Measurements from ENCODE around the gene NOTCH4.
"Not testable (repeated sequence)": the region's sequence is repeated elsewhere in the genome, so short reads cannot be mapped to it uniquely, and the experiment has no call there.

NOTCH4 gene

DNA sequence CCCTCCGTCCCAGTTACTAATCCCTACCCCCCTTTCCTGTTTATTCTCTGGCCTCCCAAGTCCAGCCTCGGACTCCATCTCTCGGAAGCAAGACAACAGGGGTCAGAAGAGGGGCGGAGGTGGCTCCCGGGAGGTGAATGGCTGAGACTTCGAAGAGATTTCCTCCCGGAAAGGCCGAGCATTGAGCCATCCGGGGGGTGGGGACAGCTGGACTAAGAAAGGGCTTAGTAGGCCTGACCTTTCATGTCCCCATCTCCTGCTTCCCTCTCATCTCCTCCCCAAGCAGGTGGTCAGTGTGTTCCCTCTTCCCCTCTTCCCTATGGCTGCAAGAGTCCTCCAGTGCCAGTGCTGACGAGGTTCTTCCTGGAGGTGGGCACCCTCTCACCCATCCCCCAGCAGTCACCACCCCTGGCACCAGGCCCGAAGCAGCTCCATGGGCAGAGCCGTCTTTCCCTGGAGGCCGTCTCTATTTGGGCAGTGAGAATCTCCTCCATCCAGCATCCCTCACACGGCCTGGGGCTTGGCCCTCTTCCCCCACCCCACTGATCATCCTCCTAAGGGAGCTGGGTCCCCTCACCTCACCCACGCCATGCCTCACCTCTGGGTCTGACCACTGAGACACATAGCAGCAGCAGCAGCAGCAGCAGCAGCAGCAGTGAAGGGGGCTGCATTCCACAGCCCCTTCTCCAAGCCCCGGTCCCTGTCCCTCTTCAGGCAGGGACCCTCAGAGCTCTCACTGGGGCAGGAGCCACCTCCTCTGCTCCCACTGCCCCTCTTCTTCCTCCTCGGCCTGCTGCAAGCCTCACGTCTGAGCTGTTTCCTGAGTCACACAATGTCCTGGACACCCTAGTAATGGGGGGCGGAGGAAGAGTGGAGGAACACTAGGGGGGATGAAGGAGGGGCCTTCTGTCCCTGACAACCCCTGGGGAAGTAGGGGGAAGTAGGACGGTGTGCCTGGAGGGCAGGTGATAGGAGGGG lies at the start of gene NOTCH4:
TSS of gene NOTCH4 (minus strand) at position 810 of the 978 bp plus-strand sequence. CDS start at position 671, 139 bp downstream.
- DNase-seq (ENCODE audit: low read depth), result no peak
- no peak within 1 kb of the TSS for H3K4me3 ChIP-seq (ENCODE audit: low read depth, low read length)
- TF ChIP-seq, protein P1, sequence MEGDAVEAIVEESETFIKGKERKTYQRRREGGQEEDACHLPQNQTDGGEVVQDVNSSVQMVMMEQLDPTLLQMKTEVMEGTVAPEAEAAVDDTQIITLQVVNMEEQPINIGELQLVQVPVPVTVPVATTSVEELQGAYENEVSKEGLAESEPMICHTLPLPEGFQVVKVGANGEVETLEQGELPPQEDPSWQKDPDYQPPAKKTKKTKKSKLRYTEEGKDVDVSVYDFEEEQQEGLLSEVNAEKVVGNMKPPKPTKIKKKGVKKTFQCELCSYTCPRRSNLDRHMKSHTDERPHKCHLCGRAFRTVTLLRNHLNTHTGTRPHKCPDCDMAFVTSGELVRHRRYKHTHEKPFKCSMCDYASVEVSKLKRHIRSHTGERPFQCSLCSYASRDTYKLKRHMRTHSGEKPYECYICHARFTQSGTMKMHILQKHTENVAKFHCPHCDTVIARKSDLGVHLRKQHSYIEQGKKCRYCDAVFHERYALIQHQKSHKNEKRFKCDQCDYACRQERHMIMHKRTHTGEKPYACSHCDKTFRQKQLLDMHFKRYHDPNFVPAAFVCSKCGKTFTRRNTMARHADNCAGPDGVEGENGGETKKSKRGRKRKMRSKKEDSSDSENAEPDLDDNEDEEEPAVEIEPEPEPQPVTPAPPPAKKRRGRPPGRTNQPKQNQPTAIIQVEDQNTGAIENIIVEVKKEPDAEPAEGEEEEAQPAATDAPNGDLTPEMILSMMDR (IDR thresholded peaks at IDR 0.05; ENCODE audit: low read depth, low read length), result no peak
- TF ChIP-seq POLR2A (IDR thresholded peaks at IDR 0.05; ENCODE audit: extremely low read depth, insufficient read length), result no peak
- TF ChIP-seq, protein P2, sequence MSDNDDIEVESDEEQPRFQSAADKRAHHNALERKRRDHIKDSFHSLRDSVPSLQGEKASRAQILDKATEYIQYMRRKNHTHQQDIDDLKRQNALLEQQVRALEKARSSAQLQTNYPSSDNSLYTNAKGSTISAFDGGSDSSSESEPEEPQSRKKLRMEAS (IDR thresholded peaks at IDR 0.05; ENCODE audit: low read depth, low read length), result no peak
- no peak for TF ChIP-seq MYC (IDR thresholded peaks at IDR 0.05; ENCODE audit: low read depth, low read length)

DNA sequence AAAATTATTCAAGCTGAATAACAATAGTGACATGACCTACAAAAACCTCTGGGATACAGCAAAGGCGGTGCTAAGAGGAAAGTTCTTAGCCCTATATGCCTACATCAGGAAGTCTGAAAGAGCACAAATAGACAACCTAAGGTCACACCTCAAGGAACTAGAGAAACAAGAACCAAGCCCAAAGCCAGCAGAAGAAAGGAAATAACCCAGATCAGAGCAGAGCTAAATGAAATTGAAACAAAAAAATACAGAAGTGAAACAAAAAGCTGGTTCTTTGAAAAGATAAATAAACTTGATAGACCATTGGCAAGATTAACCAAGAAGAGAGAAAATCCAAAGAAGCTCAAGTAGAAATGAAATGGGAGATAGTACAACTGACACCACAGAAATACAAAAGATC lies 47.6 kb upstream of the NOTCH4 start:
- DNase-seq (ENCODE audit: low read depth), result no peak
- no peak overlapping the region for H3K4me3 ChIP-seq (ENCODE audit: low read depth, low read length)
- no peak for TF ChIP-seq POLR2A (IDR thresholded peaks at IDR 0.05; ENCODE audit: extremely low read depth, insufficient read length)
- TF ChIP-seq, protein P1 (IDR thresholded peaks at IDR 0.05; ENCODE audit: low read depth, low read length), result no peak
- TF ChIP-seq, protein P2 (IDR thresholded peaks at IDR 0.05; ENCODE audit: low read depth, low read length), result no peak
- no peak for TF ChIP-seq MYC (IDR thresholded peaks at IDR 0.05; ENCODE audit: low read depth, low read length)

DNA sequence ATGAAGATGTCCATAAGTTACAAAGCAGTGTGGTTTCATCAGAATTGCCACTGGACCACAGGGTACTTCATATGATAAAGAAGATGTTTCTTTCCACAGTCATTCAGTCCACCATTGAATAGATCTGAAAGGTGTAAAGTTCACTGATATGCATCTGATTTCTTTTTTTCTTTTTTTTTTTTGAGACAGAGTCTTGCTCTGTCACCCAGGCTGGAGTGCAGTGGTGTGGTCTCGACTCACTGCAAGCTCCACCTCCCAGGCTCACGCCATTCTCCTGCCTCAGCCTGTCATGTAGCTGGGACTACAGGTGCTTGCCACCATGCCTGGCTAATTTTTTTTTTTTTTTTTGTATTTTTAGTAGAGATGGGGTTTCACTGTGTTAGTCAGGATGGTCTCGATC lies 44.6 kb upstream of the NOTCH4 start:
- not testable (repeated sequence) for H3K4me3 ChIP-seq (ENCODE audit: low read depth, low read length); DNase-seq (ENCODE audit: low read depth)

DNA sequence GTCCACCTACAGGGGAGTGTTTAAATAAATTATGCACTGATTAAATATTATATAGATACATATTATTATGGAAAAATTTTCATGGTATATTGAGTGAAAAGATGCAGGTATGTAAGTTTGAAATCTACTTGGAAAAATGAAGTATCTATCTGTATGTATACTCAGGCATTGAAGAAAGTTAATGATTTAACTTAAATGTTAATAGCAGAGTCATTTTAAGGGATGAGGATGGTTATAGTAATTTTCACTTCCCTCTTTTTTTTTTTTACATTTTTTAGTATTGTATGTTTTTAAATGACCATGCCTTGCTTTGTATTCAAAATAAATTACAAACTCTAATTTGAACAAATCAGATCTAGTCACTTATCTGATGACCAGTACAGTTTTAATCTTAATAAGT lies 43.2 kb upstream of the NOTCH4 start:
- no peak overlapping the region for H3K4me3 ChIP-seq (ENCODE audit: low read depth, low read length)
- DNase-seq (ENCODE audit: low read depth), result no peak
- TF ChIP-seq POLR2A (IDR thresholded peaks at IDR 0.05; ENCODE audit: extremely low read depth, insufficient read length) (no peak), MYC (IDR thresholded peaks at IDR 0.05; ENCODE audit: low read depth, low read length) (no peak)
- TF ChIP-seq, protein P2 (IDR thresholded peaks at IDR 0.05; ENCODE audit: low read depth, low read length), result no peak
- TF ChIP-seq, protein P1 (IDR thresholded peaks at IDR 0.05; ENCODE audit: low read depth, low read length), result no peak

DNA sequence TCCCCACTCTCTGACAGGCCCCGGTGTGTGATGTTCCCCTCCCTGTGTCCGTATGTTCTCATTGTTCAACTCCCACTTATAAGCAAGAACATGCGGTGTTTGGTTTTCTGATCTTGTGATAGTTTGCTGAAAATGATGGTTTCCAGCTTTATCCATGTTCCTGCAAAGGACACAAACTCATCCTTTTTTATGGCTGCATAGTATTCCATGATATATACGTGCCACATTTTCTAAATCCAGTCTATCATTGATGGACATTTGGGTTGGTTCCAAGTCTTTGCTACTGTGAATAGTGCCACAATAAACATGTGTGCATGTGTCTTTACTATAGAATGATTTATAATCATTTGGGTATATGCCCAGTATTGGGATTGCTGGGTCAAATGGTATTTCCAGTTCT lies 33.4 kb upstream of the NOTCH4 start:
- H3K4me3 ChIP-seq (ENCODE audit: low read depth, low read length); DNase-seq (ENCODE audit: low read depth): not testable (repeated sequence)

DNA sequence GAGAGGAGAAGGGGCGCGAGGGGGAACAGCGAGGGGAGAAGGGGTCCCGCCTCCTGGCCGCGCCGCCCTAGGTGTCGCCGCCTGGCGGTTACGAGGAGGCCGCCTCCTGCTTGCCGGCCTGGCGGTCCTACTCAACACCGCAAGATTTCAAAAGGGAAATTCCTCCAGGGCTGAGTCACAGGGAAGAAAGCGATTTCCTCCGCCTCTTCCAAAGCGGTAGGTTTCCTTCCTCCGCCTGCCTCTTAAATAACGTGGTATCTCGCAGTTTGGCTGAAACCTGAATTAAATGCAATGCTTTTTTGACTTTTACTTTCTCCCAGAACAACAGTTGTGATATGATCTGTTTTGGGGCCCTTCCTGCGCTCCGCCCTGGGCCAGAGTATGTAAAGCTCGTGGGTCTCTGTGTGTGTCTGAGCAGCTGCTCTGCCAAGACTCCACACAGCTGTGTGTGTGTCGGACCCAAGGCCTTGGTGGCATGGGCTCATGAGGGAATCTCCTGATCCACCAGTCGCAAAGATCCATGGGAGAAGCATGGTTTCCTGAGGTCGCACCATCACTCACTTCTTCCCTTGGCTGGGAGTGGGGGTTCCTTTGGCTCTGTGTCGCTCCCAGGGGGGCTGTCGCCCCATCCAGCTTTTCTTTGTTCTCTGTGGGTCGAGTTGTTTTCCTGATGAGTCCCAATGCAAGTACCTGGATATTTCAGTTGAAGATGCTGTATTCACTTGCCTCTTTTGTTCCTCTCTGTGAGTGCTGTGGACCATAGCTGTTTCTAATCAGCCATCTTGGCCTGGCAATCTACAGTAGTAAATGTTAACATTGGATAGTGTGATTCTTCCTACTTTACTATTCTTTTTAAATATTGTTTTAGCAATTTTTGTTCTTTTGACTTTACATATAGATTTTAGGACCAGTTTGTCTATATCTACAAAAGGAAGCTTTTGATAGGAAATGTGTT lies 31.6 kb upstream of the NOTCH4 start:
- no peak overlapping the region for H3K4me3 ChIP-seq (ENCODE audit: low read depth, low read length)
- DNase-seq (ENCODE audit: low read depth), result peak; percentile 72
- TF ChIP-seq MYC (IDR thresholded peaks at IDR 0.05; ENCODE audit: low read depth, low read length), result no peak
- TF ChIP-seq, protein P1 (IDR thresholded peaks at IDR 0.05; ENCODE audit: low read depth, low read length), result peak; percentile 3
